ENCODE data around the gene CAVIN4. TPM values are rescaled to one million over a fixed set of nuclear protein-coding genes. Genes with fewer than 3 reads are reported as not detected.

CAVIN4 gene
- total and polyA plus RNA-seq, 2 donors (not counting 1 experiment from before 2014, with no cell fraction given), result 0.07 to 0.17 TPM

DNA sequence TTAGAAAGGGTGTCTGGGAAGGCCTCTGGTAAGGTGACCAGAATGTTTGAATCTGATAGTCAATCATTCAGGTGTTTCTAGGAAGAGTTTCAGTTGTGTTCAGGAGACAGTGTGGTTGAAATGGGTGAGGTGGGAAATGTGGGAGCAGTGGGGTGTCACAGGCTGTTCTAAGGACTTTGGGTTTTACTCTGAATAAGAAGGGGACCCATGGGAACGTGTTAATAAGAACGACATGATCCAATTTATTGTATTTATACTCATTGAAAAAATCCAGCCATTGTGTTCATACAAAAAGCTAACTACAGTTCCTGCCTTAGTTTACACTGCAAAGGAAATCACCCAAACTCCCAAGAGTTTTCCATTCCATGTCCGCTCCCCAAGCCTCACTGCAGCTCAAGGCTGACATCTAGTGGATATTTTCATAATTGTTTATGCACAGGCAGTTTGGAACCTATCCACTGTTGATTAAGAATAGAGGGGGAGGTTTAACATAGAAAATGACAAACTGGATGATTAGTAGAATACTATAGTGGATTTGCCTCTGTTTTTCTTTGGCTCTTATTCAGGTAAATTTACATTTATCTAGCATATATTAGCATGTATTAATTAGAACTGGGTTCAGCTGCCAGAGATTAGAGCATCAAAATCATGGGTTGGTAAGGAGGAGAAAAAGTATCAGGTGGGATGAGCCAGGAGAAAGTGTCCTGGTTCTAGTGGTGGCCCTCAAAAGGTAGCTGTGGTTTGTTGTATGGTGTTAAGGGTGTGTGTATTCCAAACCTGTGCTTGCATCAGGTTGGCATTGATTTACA is 17.7 kb downstream of the CAVIN4 start:
- intact Hi-C loops (cut with micrococcal nuclease), result loop anchor here (2.0 to 10.0 kb wide), 6 partner anchors 168 to 1621 kb away; partner anchors contain the start of genes ERP44, INVS, MSANTD3 and TEX10
- no peak overlapping the region for H3K9ac ChIP-seq (ENCODE audit: low read length)
- H3K9me3 ChIP-seq (ENCODE audit: control extremely low read depth in 1 of 3, control insufficient read depth in 2 of 3, insufficient read depth in 1 of 3, low read length in 2 of 3), result no peaks in the 10 kb centered on the region
- no peaks in the 10 kb centered on the region for H3K79me2 ChIP-seq (ENCODE audit: control insufficient read depth, insufficient read depth, low read length)
- peaks cover 11 to 13% of the 10 kb centered on the region in 2 donors for H3K4me1 ChIP-seq (ENCODE audit: control insufficient read depth in 2 of 2, insufficient read depth in 2 of 2, low read length in 2 of 2)
- no peak overlapping the region for H3K4me2 ChIP-seq (replicated peaks; ENCODE audit: low read depth, low read length, poor library complexity, severe bottlenecking)
- no peak overlapping the region for H3K27ac ChIP-seq (ENCODE audit: low read length in 2 of 2)
- H3K4me3 Mint-ChIP-seq, result no peak overlapping the region
- ATAC-seq (ENCODE audit: low read depth) (no peak), DNase-seq (peak; percentile 61)
- CTCF ChIA-PET, result interaction anchor here (0.9 to 2.5 kb wide), 6 partner anchors 10 to 1432 kb away, joined by 3 to 7 read pairs (median 3); partner anchors contain the start of gene CAVIN4
- no CpG with 5 or more reads among the region's 3 CpGs for WGBS (ENCODE audit: insufficient coverage)
- peaks cover 23% of the 10 kb centered on the region for H3K4me1 Mint-ChIP-seq
- H3K4me3 ChIP-seq (ENCODE audit: control extremely low read depth in 1 of 5, extremely low read depth in 1 of 5, insufficient read depth in 1 of 5, low read depth in 2 of 5, low read length in 4 of 5), result no peak overlapping the region
- H3K9me3 Mint-ChIP-seq (ENCODE audit: insufficient read depth), result no peaks in the 10 kb centered on the region
- no peak overlapping the region for H3K27ac Mint-ChIP-seq
- H4K20me1 ChIP-seq (ENCODE audit: control insufficient read depth, insufficient read depth, low read length, poor library complexity, severe bottlenecking), result no peaks in the 10 kb centered on the region
- POLR2A ChIA-PET, result no interaction called here
- H2AFZ ChIP-seq (ENCODE audit: insufficient read depth, low read depth, low read length, poor library complexity, severe bottlenecking), result peak overlapping the region; percentile 5
- no peaks in the 10 kb centered on the region for H3K27me3 ChIP-seq (replicated peaks in 1 of 4; ENCODE audit: control extremely low read depth in 1 of 4, control insufficient read depth in 3 of 4, insufficient read depth in 4 of 4, low read length in 3 of 4)
- H3K27me3 Mint-ChIP-seq, result no peaks in the 10 kb centered on the region
- TF ChIP-seq, protein P1, sequence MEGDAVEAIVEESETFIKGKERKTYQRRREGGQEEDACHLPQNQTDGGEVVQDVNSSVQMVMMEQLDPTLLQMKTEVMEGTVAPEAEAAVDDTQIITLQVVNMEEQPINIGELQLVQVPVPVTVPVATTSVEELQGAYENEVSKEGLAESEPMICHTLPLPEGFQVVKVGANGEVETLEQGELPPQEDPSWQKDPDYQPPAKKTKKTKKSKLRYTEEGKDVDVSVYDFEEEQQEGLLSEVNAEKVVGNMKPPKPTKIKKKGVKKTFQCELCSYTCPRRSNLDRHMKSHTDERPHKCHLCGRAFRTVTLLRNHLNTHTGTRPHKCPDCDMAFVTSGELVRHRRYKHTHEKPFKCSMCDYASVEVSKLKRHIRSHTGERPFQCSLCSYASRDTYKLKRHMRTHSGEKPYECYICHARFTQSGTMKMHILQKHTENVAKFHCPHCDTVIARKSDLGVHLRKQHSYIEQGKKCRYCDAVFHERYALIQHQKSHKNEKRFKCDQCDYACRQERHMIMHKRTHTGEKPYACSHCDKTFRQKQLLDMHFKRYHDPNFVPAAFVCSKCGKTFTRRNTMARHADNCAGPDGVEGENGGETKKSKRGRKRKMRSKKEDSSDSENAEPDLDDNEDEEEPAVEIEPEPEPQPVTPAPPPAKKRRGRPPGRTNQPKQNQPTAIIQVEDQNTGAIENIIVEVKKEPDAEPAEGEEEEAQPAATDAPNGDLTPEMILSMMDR (IDR thresholded peaks at IDR 0.05), result peak; percentile 87
- TF ChIP-seq EZH2 (IDR thresholded peaks at IDR 0.05; ENCODE audit: borderline replicate concordance, insufficient read depth, low read depth, low read length, poor library complexity, severe bottlenecking), result no peak
- H3K36me3 ChIP-seq (replicated peaks in 1 of 2; ENCODE audit: control extremely low read depth in 1 of 2, control insufficient read depth in 1 of 2, extremely low read depth in 1 of 2, insufficient read depth in 2 of 2, low read length in 1 of 2), result no peaks in the 10 kb centered on the region

DNA sequence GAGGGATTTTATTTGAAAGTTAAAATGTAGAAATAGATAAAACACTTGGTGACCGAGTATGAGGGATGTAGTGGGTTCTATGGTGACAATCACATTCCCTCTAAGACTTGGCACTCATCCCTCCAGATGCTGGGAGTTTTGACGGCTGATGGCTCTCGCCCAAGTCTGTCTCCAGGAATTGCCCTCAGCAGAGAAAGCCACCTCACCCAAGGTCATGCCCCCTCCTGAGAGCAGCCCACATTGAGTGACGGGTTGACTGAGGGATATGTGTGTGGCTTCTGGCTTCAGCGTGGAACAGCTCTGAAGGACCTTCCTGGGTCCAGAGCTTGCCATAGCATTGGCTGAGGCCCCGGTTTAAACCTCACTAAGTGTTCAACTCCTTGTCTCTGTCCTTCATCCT is 19.4 kb downstream of the CAVIN4 start:
- Histone ChIP-seq H3K79me2 (ENCODE audit: control insufficient read depth, insufficient read depth, low read length) (no peaks in the 10 kb centered on the region), H3K36me3 (replicated peaks in 1 of 2; ENCODE audit: control extremely low read depth in 1 of 2, control insufficient read depth in 1 of 2, extremely low read depth in 1 of 2, insufficient read depth in 2 of 2, low read length in 1 of 2) (no peaks in the 10 kb centered on the region), H3K27me3 (replicated peaks in 1 of 4; ENCODE audit: control extremely low read depth in 1 of 4, control insufficient read depth in 3 of 4, insufficient read depth in 4 of 4, low read length in 3 of 4) (no peaks in the 10 kb centered on the region), H3K4me1 (ENCODE audit: control insufficient read depth in 2 of 2, insufficient read depth in 2 of 2, low read length in 2 of 2) (peaks cover 11 to 13% of the 10 kb centered on the region in 2 donors), H3K4me3 (ENCODE audit: control extremely low read depth in 1 of 5, extremely low read depth in 1 of 5, insufficient read depth in 1 of 5, low read depth in 2 of 5, low read length in 4 of 5) (no peak overlapping the region), H3K9me3 (ENCODE audit: control extremely low read depth in 1 of 3, control insufficient read depth in 2 of 3, insufficient read depth in 1 of 3, low read length in 2 of 3) (peaks cover 0 to 2% (median 0%) of the 10 kb centered on the region in 3 donors), H2AFZ (ENCODE audit: insufficient read depth, low read depth, low read length, poor library complexity, severe bottlenecking) (no peak overlapping the region), H3K27ac (ENCODE audit: low read length in 2 of 2) (no peak overlapping the region), H4K20me1 (ENCODE audit: control insufficient read depth, insufficient read depth, low read length, poor library complexity, severe bottlenecking) (no peaks in the 10 kb centered on the region), H3K4me2 (replicated peaks; ENCODE audit: low read depth, low read length, poor library complexity, severe bottlenecking) (no peak overlapping the region), H3K9ac (ENCODE audit: low read length) (no peak overlapping the region)
- ATAC-seq (ENCODE audit: low read depth) (no peak), DNase-seq (no peak)
- Mint-ChIP-seq H3K4me1 (peaks cover 23% of the 10 kb centered on the region), H3K4me3 (peak overlapping the region; percentile 76), H3K27me3 (no peaks in the 10 kb centered on the region), H3K9me3 (ENCODE audit: insufficient read depth) (no peaks in the 10 kb centered on the region), H3K27ac (no peak overlapping the region)
- ChIA-PET POLR2A (no interaction called here), CTCF (interaction anchor here (1.0 kb wide), 1 partner anchor 273 kb away, joined by 3 read pairs; no protein-coding TSS in a partner anchor)
- whole genome bisulfite sequencing (ENCODE audit: insufficient coverage), result 77% methylated on average over 2 of the region's 6 CpGs
- intact Hi-C loops (cut with micrococcal nuclease), result loop anchor here (5.0 to 10.0 kb wide), 4 partner anchors 170 to 570 kb away; partner anchors contain the start of genes ERP44, INVS, MSANTD3 and TEX10
- TF ChIP-seq, protein P1 (IDR thresholded peaks at IDR 0.05), result no peak
- TF ChIP-seq EZH2 (IDR thresholded peaks at IDR 0.05; ENCODE audit: borderline replicate concordance, insufficient read depth, low read depth, low read length, poor library complexity, severe bottlenecking), result no peak
